CD4-positive, alpha-beta T cell treated with Interleukin-21 for 1 hour (primary cell): Measurements from ENCODE around the gene TRPC1.

Source experiments
- DNase-seq: peaks from one replicate; pipeline ENCODE4 v3.0.0-alpha.2; 2020

Gene TRPC1

DNA sequence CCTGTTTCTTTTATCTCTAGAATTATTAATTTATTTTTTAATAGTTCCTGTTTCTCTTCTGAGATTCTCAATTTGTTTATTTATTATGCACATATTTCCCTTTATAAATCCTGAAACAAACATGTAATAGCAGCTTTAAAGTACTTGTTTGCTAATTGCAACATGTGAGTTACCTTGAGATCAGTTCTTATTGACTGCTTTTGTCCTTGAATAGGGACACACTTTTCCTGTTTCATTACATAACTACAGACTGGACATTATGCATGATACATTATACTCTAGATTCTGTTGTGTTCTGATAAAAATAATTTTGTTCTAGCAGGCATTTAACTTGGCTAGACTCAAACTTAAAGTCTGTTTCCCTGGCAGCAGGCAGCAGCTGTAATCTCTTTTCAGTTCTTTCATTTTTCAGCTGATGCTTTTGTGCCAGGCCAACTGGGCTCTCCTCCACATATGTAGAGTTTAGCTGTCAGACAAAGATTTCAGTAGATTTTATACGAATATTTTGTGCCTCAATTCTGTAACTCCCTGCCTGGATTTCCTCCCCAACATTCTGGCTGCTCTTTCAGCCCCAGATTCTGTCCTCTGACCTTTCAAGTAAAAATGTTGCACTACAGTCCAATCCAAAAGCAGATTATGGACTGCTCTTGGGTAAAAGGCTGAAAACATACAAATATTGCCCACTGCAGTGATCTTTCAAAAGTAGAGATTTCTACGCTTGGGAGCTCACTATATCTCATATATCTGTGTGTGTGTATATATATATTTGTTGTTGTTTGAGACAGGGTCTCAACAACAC is 123.1 kb downstream of the TRPC1 start:
- DNase-seq, result no peak

DNA sequence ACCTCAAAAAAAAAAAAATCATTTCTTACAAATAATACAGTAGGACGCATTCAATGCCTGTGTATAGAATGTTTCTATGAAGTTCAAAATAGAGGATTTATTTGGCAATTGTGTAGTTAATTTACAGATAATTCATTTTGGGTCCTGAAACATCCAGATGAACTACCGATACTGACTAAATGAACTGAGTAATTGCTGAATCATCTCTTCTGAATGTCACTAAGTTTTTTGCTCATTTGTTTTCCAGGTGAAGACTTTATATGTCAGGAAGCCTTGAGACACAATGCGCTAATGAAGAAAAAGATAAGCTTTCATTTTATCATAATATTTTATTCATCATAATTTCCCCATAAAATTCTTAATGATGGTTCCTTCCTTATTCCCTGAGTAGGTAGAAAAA is 125.3 kb downstream of the TRPC1 start:
- DNase-seq, result no peak

DNA sequence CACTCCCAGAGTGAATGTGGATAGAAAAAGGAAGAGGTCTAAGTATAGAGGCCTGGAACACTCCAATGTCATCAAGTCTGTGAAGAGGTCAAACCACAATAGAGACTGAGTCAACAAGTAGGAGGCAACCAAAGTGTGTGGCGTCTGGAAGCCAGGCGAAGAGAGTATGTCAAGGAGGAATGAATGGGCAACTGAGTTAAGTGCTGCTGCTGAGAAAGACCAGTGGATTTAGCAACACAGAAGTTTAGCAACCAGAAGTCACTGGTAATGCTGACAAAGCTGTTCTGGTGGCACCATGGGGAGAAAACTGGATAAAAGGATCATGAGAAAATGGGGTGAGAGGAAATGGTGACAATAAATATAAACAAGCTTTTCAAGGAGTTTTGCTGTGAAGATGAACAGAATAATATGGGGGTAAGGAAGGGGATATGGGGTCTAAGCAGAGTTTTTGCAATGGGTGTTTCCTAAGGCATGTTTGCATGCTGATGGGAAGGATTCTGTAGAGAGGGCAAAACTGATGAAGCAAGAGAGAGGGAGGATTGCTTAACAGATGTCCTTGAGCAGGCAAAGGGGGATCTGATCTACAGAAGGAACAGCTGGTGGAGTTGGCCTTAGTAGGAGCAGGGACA is 126.7 kb downstream of the TRPC1 start:
- DNase-seq, result no peak

DNA sequence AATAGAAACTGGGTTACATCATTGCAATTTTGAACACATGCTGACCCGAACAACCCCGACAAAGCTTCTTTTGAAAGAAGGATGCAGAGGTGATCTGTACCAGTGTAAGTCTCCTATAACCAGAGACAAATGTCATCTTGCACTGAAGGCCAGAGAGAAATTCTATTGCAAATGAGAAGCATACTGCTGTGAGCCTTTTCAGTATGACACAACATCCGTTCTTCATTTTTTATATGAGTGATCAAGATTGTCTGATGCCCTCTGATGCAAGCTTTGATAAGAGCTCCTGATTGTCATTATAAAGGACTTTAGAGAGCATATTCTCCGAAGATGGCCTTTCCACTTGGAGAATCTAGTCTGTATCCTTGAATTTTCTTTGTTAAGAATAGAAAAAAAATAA is 128.2 kb downstream of the TRPC1 start:
- no peak for DNase-seq

DNA sequence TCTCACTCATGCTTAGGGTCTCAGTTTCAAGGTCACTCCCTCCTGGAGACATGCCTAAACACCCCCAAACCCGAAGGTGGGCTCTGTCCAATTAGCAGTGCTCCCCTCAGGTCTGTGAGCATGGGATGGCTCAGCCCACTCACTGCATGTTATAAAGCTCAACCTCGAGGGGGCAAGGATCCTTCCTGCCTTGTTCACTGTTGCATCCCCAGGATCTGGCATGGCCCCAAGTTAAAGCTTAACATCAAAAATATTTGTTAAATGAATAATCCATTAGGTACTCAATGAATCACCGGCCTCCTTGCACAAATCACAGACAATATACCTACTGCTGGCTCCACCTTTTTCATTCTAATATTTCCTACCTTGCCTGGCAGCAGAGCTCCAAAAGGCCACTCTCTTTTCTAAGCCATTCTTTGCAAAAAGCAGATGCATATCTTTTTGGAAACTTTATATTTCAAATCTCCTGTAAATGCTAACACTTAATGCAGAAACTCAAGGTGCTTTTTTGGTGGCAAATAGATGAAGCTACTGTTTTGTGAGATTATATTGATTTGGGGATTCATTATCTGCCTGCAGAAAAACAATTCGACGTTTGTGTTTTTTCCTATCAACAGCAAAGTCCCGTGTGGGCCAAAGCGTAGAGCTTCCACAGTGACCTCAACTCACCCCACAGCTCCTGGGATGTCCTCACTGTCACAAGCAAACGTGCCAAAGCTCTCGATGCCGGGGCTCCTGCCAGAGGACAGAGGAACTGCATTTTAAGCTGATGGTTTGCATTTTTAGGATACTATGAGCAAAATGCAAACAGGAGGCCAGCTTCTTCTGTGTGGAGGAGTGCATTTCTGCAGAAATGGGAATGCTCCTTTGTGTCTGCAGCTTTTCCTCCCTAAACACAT is 129.7 kb downstream of the TRPC1 start:
- no peak for DNase-seq

DNA sequence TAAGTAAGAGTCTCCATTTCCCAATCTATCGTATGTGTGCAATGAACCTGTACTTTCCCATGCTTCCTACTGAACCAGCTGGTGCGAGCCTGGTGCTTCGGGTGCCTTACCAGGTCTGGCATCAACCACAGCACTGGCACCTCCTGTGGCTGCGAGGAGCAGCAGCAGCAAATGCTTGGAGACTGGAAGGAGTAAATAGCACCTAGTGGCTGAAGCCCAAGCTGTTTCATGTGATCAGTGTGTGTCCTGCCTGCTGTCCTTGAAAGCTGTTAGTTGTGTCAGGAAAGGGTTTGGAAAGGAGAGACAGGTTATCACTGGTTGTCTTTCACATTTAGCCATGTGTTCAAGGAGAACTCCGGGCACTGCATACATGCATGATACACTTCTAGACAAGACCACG is 133.2 kb downstream of the TRPC1 start:
- DNase-seq, result no peak
